Inflammatory macrophage (primary cell): Measurements from ENCODE around the gene BUD23.
"Not testable (repeated sequence)": the region's sequence is repeated elsewhere in the genome, so short reads cannot be mapped to it uniquely, and the experiment has no call there.

Source experiments
- DNase-seq, 2 donors: peaks; one replicate each; pipeline ENCODE4 v3.0.0-alpha.2; 2020 to 2022

Gene BUD23

DNA sequence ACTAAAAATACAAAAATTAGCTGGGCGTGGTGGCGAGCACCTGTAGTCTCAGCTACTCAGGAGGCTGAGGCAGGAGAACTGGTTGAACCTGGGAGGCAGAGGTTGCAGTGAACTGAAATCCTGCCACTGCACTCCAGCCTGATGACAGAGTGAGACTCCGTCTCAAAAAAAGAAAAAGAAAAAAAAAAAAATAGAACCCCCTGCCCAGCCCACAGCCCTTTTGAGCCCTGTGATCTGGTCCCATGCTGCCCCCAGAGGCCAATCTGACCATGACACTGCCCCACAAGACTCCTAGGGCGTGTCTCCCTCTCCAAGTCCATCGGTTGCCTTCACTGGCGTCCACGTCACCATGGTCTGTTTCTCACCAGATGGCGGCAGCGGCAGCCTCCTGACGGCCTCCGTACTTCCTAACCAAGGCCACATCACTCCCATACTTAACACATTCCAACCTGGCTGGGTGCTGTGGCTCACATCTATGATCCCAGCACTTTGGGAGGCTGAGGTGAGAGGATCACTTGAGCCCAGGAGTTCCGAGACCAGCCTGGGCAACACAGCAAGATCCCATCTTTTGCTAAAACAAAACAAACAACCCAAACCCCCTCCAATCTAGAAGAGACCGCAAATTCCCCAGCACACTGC, 18.1 kb downstream of the BUD23 start:
- DNase-seq = peak; percentile 33 to 52

DNA sequence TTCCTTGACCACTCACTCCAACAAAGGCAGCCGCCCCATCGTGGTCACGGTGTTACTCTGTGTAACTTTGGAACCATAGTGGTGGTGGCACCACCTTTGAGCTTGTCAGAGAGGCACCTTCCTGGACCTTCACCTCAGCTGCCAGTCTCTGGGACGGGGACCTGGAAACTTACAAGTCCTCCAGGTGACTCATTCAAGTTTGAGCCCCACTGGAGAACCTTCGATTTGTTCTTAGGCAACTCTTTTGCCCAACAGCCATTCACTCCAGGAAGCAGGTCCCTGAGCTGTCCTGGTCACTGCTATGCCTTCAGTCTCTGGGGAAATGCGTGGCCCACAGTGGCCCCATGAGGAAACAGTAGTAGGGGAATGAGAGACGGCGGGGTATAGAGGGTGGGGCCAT, 18.8 kb downstream of the BUD23 start:
- no peak for DNase-seq

DNA sequence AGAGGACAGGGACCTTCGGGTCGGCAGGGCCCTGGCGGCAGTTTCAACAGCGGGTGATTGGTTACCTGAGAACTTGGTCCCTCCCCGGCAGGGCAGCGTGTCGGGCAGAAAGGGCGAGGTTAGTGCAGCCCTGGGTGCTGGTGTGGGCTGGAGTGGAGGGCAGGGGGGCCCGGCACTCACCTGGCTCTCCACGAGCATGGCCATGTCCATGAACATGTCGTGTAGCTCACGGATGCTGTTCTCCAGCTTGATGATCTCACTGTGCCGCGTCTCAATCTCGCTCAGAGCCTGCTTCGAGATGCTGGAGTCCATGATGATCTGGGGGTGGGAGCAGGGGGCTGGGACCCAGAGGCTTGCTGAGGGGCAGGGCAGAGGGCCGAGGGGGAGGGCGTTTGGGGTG, 19.3 kb downstream of the BUD23 start:
- DNase-seq = no peak

GRCh38 chr7:73703225-73703624, 19.8 kb downstream of the BUD23 start:
- DNase-seq = no peak

GRCh38 chr7:73703757-73704639, 20.6 kb downstream of the BUD23 start:
- peak; percentile 41 to 47 for DNase-seq

DNA sequence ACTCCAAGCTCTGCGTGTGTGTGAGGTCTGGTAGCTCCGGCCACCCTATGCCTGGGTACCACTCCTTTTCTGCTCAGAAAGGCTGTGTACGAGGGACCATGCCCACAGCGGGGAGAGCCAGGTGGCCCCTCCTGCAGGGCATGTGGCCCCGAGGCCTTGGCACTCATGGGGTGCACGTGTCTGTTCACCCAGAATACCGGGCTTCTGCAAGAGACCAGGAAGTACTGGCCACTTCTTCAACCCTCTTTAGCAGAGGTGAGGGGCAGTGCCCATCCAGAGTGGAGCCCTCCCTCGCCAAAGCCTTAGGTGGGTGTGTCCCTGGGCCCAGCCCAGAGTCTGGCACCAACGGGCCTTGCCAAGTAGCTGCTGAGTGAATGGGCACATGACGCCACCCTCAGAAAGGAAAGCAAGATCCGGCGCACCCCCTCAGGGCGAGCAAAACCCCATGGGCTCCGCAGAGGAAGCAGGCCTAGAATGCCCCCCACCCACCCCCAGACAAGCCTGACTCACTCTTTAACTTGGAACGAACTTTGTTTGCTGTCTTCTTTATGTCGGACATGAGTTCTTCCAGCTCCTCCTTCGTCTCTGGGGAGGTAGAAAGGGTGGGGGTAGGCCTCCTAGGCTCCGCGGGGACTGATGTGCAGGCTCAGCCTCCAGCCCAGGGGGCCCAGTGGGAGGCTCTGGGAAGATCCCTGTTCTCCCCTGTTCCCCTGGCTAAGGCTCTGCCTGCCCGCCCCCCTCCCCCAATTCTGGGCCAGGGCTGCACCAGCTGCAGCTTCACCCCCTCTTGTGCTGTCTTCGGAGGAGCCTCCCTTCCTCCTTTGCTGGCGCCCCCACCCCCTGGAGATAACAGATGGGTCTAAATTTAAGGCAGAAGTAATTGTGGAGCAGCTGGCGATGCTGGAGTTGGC, 21.5 kb downstream of the BUD23 start:
- no peak for DNase-seq

DNA sequence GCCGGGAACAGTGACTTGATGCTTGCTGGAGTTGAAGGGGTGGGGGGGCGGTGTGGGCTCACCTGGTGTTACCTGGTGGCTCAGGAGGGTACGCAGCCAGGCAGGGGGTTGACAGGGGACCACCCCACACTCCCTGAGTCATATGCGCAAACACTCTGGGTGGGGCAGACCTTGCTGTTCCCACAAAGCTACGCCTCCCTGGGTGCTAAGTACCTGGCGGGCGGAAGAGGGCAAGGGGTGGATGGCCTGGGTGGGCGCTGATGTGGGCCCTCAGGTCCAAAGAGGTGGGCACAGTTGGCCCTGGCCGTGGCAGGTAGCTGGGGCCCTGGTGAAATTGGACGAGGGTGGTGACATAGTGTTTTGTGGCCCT, 22.1 kb downstream of the BUD23 start:
- no peak for DNase-seq

DNA sequence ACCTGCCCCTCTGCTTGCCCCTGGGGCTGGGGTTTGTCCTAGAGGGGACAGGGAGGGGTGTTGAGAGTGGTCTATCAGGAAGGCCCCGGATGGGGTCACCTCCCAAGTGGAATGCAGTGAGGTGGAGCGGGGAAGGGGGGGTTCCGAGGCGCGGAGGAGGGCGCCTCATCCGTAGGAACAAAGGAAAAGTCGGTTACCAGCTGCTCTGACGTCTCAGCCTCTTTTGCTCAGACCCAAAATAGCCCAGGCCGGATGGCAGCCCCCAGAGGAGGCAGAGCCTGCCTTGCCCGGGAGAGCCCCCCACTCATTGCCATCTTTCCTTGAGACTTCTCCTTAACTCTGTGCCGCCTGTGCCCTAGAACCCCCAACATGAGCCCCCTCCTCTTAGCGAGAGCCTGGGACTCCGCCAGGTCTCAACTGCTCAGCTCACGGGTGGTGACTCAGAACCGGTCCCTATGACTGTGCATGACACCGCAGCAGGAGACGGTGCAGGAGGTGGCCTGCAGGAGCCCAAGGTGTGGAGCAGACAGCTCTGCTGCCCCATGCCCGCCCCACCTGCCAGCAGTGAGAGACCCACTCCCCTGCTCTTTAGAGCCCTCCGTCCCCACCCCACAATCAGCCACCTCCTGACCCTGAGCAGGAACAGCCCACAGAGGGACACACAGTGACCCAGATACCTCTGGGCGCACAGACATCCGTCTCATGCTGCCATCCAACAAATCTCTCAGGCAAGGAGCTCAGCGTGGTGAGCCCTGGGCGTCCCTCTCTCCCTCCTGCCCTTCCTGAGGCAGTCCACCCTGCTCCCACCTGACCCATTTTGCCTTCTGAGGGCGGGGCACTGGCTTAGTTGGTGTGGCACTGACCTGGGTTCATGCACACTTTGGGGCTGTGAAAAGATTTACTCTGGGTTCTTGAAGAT, 23.0 kb downstream of the BUD23 start:
- no peak for DNase-seq

DNA sequence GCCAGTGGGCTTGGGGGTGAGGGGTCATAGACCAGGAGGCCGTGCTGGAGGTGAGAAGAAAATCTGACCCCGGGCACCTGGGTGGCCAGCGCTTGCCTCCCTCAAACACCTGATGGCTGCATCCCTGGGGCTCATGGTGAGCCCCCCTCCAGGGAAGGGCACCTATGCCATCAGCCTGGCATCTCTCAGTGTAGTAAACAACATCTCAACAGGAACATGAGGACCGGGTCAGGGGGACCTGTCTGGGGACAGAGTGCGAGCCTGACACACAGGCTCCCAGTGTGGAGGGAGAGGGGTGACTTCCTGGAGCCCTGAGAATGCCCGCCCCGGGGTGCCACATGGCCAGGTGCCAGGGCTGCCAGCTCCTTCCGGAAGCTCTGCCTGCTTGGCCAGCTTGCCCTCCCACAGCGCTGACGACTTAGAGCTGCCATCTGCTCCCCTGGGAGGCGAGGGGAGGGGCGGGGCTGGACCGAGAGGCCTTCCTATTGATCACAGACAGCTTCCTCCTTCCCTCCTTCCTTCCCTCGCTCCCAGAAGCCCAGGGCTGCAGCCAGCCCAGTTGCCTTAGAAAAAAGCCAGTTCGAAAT, 23.7 kb downstream of the BUD23 start:
- no peak for DNase-seq

- DNase-seq = no peak
These were observed 25.7 kb downstream of the BUD23 start for GRCh38 chr7:73708961-73709549.

- no peak for DNase-seq
These were observed 29.4 kb downstream of the BUD23 start for GRCh38 chr7:73712773-73713172.

DNA sequence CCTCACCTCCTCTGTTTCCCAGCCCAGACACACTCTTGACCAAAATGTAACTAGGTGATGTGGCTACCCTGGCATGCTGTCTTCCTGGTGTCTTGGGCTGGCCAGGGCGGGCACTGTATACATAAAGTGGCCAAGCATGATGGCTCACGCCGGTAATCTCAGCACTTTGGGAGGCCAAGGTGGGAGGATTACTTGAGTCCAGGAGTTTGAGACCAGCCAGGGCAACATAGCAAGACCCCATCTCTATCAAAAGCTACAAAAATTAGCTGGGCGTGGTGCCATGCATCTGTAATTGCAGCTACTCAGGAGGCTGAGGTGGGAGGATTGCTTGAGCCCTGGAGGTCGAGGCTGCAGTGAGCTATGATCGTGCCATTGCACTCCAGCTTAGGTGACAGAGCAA, 29.9 kb downstream of the BUD23 start:
- DNase-seq = not testable (repeated sequence)

- no peak for DNase-seq
These were observed 32.4 kb downstream of the BUD23 start for GRCh38 chr7:73715648-73716317.

- DNase-seq = no peak
These were observed 33.0 kb downstream of the BUD23 start for GRCh38 chr7:73716318-73716890.

DNA sequence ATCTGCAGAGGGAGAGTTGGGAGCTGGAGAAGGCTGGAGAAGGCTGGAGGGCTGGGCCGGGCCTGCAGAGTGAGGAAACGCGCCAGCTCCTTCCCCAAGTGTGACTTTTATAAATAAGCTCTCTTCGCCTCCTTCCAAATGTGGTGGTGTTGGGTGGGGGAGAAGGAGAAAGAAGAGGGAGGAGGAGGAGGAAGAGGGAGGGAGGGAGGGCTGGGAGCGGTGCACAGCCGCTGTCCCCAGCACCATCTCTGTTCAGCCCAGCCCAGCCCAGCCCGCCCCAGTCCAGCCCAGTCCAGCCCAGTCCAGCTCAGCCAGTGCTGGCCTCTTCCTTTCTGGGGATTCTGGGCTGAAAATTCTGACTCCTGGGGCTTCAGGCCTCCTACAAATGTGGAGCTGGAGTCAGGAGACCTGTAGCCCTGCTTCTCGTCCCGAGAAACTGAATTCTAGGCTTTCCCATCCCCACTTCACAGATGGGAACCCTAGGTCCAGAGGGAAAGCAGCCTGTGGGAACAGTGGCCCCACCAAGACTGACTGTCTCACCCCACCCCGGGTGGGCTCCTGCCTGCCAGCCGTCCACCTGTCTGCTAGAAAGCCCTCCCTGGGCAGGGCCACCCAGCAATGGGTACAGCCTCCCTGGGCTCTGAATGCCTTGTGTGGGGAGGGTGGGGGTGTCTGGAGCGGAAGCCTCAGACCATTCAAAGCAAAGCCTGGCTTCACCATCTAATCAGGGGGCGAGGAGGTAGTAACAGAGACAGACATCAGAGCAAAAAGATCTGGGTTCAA, 33.8 kb downstream of the BUD23 start:
- DNase-seq = no peak

DNA sequence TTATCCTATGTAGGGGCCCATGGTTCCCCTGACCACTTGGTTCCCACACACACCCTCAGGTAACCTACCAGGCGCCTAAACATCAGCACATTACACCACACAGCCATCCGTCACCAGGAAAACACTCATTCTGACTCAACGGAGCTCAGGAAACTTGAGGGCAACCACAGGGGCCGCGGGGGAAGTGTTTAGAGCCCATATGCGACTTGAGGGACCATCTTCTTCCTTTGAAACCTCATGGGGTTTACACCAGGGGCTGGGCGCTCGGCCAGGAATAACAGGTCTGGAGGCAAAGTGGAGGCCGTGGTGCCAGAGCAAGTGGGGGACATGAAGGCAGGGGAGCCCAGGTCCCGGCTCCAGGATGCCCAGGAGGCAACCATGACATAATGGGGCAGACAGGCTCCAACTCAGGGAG, 34.6 kb downstream of the BUD23 start:
- peak; percentile 21 to 58 for DNase-seq

DNA sequence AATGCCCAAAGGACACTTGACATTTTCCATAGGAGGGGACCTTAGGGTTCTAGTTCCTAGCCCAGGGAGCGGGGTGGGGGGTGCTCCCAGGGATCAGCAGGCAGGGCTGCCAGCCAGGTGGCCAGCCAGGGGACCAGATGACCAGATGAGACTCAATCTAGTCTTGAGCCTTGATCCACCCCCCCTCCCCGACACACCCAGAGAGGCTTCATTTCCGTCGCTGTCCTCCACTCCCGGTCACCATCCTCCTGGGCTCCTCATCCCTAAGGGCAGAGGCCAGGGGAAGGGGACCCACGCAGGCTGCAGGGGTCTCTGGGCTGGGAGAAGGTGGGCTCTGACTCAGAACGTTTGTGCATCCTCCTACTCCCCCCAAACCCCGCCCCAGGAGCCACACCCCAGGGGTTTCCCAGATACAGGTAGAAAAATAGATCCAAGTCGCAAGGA, 35.1 kb downstream of the BUD23 start:
- no peak for DNase-seq

DNA sequence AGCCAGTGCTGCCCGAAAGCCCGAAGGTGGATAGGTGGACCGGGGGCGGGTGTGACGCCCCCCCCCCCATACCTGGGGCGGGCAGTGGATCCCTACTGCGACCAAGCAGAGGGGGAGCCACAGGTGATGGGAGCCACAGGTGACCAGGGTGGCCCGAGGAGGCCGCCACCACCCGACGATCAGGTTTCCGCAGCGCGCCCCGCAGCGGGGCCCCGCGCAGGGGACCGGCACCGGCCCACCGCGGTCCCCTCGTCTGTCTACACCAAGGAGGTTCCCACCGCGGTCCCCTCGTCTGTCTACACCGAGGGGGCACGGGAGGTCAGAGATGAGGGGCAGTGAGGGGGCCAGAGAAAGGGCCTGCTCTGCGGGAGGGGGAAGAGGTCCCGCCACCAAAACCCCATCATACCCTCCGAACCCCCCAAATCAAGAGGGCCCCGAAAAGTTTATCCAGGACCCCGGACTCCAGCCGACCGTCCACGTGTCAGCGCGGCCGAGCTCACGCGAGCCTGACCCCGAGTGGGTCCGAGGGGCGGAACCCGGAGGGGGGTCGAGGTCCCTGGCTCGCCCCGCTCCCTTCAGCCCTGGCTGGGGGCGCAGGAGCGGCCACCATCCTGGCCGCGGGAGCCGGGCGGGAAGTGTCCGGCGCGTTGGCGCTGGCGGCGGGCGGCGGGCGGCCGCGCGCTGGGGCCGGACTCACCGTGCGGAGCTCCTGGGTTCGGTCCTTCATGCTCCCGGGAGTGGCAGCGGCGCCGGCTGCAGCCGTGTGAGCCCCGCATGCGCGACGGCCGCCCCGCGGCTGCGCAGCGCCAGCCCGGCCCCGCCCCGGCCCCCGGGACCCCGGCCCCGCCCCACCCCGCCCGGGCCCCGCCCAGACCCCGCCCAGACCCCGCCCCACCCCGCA, 35.8 kb downstream of the BUD23 start, which contains the start of gene STX1A:
TSS of gene STX1A (minus strand) at position 765 of the 901 bp plus-strand sequence. CDS start at position 727, 38 bp downstream.
- peak; percentile 46 to 77 for DNase-seq
